HL-60/S4 (cell line): ENCODE measurements around the gene TMEM74B.
"Not testable (repeated sequence)": the region's sequence is repeated elsewhere in the genome, so short reads cannot be mapped to it uniquely, and the experiment has no call there.

Experiments used
- in situ Hi-C: fragments of 300-500 bp; cut with MboI; formaldehyde crosslinking; loops from 2 replicates; pipeline ENCODE4 v1.14.3; 2022; ENCODE audit warnings: low sequenced_read_pairs

The TMEM74B gene

DNA sequence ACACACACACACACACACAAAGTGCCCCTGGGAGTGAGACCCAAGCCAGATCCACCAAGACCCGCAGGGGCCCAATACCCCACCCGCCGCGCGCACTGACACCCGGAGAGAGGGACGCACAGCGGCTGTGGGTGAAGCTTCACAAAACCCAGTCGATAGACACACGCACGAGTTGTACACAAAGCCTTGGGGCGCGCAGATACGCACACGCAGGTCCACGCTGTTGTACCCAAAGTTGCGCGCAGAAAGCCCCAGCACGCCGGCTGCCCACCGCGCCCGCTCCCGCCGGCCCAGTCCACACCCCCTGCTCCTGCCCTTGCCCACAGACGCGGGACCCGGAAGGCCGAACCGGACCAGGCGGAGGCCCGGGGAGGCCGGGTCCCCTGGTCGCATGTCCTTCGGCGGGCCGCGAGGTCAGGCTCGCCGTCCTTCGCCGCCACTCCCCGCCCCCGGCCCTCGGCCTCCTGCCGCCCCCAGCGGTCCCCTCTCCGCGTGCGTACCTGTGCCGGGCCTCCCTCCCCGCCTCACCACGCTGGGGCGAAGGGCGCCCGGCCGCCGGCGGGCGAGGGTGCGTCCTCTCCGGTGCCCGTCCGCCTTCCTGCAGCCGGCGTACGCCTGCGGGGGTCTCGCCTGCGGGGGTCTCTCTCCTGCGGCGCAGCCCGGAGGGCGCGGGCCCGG, at the start of gene TMEM74B:
TSS of gene TMEM74B (minus strand) at position 344 of the 678 bp plus-strand sequence. CDS start 1,180 bp downstream, outside the sequence.
- in situ Hi-C loops: no loop called here

DNA sequence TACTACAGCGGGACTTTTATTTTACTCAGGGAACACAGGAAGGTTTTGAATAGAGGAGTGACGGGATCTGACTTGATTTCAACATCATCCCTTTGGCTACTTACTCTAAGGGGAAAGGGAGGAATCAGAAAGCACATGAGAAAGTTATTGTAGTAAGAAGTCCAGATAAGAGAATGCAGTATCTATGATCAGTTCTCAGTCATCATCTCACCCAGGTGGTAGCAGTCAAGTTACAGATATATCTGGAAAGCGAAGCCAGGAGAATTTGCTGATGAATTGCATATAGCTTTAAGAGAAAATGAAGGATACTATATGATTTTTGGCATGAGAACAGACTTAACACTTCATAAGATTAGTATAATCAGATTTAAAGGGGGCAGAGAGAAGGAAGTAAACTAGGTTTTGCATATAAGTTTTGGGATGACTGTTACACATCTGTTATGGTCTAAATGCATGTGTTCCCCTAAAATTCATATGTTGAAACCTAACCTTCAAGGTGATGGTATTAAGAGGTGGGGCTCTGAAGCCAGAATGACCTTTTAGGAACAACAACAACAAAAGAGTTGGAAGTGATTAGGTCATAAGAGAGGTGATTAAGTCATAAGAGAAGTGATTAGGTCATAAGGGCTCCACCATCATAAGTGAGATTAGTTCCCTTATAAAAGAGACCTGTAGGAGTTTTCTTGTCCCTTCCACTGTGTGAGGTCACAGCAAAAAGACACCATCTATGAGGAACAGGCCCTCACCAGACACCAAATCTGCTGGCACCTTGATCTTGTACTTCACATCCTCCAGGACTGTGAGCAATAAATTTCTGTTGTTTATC, 47.7 kb upstream of the TMEM74B start:
- in situ Hi-C loops: no loop called here

DNA sequence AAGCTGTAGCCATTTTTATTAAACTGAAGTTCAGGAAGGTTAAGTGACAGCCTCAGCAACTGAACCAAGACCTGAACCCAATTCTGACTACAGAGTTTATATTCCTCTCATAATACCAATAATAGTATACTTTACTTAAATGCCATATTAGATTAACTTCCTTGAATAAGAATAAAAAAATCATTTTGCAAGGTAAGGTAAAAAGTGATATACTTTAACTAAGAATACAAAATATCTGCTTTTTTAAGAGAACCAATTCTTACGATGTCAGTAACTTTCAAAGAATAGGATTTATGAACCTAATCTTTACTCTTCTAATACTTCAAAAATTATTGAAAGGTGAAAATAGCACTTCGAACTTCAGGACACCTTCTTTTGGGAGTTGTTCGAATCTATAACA, 44.8 kb upstream of the TMEM74B start:
- in situ Hi-C loops: no loop called here

DNA sequence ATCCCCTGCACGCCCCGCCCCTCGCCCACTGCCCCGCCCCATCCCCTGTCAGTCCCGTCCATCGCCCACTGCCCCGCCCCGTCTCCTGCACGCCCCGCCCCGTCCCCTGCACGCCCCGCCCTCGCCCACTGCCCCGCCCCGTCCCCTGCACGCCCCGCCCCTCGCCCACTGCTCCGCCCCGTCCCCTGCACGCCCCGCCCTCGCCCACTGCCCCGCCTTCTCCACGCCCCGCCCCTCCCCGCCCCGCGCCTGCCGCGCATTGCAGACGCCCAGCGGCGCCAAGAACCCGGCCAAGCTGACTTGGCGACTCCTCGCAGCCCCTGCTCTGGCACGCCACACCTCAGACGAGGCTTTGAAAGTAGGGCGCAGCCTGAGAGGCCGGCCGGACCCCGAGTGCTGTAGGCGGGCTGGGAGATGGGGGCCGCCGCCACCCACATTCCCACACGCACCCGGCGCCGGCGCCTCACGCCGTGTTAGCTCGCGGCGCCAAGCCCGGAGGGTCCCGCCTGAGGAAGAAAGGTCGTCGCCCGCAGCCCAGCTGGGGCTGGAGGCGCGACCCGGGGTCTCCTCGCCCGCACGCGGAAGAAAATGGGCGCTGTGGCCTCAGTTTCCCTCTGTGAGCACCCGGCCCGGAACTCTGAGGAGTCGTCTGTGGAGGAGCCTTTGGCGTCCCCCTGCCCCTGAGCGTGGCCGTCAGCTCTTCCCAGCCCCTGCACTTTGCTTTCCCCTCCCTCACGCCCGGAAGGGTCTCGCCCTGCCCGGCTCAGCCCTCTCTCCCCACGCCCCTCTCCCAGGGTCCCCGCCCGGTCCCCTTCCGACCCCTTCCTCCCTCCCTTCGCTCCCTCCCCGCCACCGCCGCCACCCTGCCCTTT, 41.2 kb upstream of the TMEM74B start, which contains the start of gene RAD21L1:
TSS of gene RAD21L1 (plus strand) at position 262 of the 872 bp plus-strand sequence. CDS start 2,410 bp downstream, outside the sequence.
- in situ Hi-C loops: no loop called here

DNA sequence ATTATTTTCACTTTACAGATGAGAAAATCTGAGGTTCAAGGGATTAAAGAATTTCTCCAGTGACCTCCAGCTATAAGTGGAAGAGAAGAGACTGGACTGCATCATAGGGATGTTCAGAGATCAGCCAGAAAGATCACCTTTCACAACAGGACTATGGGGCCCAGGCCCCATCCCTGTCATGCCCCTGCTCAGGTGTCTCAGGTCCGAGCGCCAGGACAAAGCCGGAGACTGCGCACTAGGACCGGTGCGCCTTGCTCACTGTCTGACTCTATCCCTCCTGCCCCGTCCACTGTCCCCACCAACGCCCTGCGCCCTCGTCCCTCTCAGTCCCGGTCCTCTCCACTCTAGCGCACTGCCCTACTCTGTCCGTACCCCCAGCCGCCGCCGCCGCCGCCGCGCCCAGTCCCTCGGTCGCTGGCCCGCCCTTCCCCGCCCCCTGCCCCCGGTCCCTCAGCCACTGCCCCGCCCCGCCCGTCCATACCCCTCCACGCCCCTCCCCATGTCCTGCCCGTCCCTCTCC, 40.5 kb upstream of the TMEM74B start:
- in situ Hi-C loops: no loop called here

DNA sequence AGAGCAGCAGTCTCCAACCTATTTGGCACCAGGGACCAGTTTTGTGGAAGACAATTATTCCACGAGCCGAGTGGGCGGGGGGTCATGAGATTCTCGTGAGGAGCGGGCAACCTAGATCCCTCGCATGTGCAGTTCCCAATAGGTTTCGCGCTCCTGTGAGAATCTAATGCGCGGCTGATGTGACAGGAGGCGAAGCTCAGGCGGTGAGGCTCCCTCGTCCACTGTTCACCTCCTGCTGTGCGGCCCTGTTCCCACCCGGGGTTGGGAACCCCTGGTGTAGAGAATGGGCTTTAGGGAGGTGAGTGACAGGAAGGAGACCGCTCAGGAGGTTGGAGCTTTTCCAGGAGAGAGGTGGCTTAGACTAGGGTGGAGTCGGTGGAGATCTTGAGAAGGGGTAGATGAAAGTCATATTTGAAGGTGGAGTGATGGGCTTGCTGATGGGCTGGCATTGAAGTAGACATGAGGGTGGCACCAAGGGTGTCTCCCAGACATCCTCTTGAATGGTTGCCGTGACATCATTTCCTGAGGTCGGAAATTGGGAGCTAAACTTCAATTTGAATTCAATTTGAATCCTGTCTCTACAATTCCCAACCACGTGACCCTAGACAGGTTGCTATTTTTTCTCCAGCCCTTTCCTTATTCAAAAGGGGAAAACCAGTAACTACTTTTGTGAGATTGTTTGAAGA, 39.6 kb upstream of the TMEM74B start:
- in situ Hi-C loops: no loop called here

DNA sequence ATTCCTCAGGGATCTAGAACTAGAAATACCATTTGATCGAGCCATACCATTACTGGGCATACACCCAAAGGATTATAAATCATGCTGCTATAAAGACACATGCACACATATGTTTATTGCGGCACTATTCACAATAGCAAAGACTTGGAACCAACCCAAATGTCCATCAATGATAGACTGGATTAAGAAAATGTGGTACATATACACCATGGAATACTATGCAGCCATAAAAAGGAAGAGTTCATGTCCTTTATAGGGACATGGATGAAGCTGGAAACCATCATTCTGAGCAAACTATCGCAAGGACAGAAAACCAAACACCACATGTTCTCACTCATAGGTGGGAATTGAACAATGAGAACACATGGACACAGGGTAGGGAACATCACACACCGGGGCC, 38.0 kb upstream of the TMEM74B start:
- in situ Hi-C loops: not testable (repeated sequence)

DNA sequence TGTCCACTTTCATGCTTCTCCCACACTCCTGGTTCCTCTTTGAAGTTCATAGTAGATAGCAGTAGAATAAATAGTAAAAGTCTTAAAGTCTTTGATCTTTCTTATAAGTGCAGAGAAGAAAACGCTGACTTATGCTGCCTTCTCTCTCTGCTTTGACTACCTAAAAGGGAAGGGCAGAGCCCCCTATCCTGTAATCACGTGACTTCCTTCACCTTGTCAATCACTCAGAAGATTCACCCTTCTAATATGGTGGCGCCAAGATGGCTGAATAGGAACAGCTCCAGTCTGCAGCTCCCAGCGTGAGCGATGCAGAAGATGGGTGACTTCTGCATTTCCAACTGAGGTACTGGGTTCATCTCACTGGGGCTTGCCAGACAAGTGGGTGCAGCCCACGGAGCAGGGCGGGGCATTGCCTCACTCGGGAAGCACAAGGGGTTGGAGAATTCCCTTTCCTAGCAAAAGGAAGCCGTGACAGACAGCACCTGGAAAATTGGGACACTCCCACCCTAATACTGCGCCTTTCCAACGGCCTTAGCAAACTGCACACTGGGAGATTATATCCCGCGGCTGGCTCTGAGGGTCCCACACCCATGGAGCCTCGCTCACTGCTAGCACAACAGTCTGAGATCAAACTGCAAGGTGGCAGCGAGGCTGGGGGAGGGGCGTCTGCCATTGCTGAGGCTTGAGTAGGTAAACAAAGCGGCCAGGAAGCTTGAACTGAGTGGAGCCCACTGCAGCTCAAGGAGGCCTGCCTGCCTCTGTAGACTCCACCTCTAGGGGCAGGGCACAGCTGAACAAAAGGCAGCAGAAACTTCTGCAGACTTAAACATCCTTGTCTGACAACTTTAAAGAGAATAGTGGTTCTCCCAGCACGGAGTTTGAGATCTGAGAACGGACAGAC, 32.0 kb upstream of the TMEM74B start:
- in situ Hi-C loops: loop anchor here (10.0 kb wide), 1 partner anchor 402 kb away; no protein-coding TSS in a partner anchor

DNA sequence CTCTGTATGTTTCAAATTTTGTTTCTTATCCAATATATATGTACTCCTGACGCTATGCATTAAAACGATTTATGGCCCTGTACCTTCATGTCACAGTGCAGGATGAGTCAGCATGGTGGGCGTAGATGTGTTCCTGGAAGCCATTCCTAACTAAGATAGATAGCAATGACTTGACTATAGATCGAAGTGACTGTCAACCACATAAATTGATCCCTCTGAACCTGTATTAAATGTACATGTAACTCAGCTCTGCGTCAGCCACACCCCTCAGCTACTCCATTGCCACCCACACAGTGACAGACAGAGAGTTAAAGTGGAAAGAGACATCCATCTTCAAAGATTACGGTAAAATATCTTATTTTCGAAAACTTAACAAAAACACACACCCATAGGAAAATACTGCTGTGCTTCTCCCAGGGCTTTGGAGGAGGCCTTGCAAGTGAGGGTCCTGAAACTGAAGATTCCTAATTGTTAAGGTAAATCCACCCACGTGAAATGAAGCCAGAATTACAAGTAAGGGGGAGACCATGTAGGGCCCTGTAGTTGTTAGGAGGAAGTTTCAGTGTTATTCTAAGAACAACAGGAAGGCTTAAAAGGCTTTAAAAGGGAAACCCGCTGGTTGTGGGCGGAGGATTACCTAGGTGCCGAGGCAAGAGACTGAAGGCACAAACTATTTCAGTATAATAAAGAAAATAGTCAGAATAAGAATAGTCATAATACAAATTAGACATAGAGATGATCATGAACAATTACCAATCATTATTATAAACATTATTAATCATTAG, 30.8 kb upstream of the TMEM74B start:
- in situ Hi-C loops: loop anchor here (10.0 kb wide), 1 partner anchor 401 kb away; no protein-coding TSS in a partner anchor

DNA sequence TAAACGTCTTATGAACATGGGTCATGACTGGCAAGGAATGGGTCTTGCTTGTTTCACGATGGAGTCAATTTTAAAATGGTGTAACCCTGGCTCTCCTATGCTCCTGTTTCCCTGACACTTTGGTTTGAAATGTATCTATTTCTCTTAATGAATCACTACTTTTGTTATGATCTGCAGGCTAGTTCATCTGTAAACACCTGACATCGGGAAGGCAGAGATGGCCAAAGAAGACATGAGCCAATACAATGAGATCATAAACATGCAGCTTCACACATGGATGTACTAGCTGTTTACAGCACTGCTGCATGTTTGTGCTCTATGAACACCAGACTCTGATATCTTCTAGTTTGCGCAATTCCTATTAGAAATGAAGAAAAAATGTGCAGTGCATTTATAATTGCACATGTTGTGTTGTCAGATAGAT, 30.1 kb upstream of the TMEM74B start:
- in situ Hi-C loops: loop anchor here (10.0 kb wide), 1 partner anchor 400 kb away; no protein-coding TSS in a partner anchor

DNA sequence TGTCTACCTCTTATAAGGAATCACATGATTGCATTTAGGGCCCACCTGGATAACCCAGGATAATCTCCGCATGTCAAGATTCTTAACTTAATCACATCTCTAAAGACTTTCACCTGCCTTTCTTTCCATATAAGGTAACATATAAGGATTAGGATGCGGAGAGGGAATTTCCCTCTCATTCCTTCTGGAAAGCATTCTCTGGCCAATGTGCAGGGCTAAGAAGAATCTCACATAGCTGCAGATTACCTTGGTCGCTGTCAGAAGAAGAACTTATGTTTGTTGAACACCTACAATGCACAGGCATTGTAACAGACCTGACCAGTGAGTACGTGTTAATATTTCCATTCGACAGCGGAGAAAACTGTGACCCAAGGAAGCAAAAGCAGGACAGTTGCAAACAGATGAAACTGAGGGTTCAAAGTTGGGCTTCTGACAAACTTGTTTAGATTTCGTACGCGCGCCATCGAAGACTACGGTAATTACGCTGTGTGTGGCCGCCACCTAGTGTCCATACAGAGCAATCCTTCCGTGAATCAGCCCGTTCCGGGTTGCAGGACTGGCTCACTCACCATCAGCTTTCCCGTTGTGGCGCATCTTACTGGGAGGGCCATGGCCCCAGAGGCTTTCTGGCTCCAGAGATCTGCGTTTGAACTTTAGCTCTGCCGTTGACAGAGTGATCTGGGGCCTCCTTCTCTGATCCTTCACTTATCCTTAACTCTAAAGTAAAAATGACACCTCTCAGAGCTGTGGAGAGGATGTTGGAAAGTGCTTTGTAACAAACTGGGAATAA, 28.0 kb upstream of the TMEM74B start:
- in situ Hi-C loops: loop anchor here (10.0 kb wide), 1 partner anchor 398 kb away; no protein-coding TSS in a partner anchor

DNA sequence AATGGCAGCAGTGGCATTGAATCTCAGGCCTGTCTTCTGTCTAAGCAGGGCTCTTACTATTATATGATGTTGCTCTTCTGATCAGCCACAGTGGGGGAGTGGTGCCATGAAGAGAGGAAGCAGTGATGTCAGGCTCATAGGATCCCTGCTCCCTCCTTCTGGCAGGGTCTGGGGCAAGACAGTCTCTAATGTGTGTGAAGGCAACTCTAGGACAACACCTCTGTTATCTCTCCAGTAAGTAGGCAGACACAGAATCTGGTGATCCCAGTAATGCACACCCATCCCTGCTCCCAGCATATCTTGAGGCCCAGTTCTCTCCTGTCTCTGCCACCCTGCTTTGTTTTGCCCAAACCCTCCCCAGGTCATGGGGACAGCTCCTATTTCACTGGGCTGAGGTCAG, 27.2 kb upstream of the TMEM74B start:
- in situ Hi-C loops: loop anchor here (10.0 kb wide), 1 partner anchor 397 kb away; no protein-coding TSS in a partner anchor

DNA sequence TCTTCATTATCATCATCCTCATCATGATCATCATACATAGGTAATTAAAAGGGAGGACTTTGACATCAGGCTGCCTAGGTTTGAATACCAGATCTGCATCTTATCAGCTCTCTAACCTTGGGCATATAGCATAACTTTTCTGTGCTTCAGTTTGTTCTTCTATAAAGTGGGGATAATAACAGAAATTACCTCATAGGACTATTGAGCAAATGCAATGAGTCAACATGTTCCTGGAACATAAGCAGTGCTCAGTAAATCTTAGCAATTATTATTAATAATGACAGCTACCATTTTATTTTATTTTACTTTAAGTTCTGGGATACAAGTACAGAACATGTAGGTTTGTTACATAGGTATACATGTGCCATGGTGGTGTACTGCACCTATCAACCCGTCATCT, 25.7 kb upstream of the TMEM74B start:
- in situ Hi-C loops: loop anchor here (10.0 kb wide), 1 partner anchor 396 kb away; no protein-coding TSS in a partner anchor

DNA sequence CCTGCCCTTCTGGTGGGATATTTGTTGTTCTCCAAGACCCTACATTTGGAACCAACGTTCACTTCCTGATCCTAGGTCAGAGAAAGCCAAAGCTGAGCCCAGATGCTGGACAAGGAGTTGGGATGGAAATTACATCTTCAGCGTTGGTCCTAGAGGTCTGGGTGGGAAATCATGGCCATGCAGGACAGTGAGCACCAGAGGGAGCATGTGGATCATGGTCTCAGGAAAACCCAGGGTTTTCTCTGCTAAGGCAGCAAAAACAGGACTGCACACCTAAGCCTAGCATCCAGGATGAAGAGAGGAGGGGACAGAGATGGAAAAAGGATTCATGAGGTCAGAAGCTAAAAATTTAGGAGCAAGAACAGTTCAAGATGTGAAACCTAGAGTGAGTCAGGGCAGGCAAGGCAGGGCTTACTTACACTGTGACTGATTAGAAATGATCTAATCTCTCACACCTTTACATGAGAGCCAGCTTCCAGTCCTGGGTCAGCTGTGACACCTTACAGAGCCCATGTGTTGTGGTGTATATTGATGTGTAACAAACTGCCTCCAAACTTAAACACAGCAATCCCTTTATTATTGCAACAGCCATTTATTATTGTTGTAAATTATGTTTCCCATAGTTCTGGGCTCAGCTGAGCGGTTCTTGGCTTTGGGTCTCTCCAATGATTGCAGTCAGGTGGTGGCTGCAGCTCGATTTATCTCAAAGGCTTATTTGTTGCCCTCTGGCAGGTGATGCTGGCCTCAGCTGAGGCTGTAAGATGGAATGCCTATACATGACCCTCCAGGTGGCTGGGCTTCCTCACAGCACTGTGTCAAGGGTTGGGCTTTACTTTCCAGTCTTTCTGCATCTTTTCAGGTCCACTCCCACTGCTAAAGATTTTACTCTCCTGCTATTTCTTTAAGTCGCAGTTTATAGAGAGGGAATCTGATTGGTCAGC, 24.9 kb upstream of the TMEM74B start:
- in situ Hi-C loops: loop anchor here (10.0 kb wide), 1 partner anchor 395 kb away; no protein-coding TSS in a partner anchor

DNA sequence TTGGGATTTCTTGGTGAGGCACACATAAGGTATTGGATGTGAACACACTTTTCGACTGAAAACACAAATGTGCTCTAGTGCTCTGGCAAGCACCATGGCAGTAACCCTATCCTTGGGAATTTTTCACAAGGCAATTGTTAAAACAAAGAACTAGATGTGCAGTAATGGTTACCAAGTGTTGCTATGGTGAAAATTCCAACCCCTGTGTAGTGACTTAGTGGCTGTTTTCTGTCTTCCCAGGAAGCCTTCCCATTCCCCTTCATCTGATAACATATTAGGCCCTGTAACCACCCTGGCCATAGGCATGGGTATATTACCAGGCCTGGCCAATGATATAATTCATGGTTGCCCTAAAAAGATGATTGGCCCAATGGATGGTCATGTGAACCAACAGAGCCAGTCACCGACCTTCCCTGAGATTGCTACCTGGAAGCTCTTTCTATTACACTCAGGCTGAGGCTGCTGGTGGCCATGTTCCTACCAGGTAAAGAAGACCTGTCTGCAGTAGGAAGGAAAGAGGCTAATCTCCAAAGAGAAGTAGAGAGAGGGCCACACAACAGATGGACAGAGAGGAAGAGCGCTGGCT, 22.6 kb upstream of the TMEM74B start:
- in situ Hi-C loops: no loop called here
